HFFc6 (cell line): ENCODE measurements around the gene RAB25. TPM values are rescaled to one million over a fixed set of nuclear protein-coding genes. Genes with fewer than 3 reads are reported as not detected.
"Not testable (repeated sequence)": the region's sequence is repeated elsewhere in the genome, so short reads cannot be mapped to it uniquely, and the experiment has no call there.

Source experiments
- DNase-seq: peaks from one replicate; pipeline ENCODE4 v3.0.0-alpha.2; 2018
- H3K27ac Mint-ChIP-seq: 2 replicates; pipeline ENCODE4 v1.8.0; 2020; ENCODE audit warnings: mild to moderate bottlenecking, mixed read lengths
- H3K27me3 Mint-ChIP-seq: 2 replicates; pipeline ENCODE4 v1.8.0; 2021; ENCODE audit warnings: mild to moderate bottlenecking, moderate library complexity, mixed read lengths; ENCODE audit not compliant: insufficient read depth
- H3K36me3 Mint-ChIP-seq: 2 replicates; pipeline ENCODE4 v1.8.0; 2021; ENCODE audit warnings: low read depth, mixed read lengths
- H3K4me1 Mint-ChIP-seq: 2 replicates; pipeline ENCODE4 v1.8.0; 2020; ENCODE audit warnings: low read depth, mixed read lengths
- H3K4me3 Mint-ChIP-seq: 2 replicates; pipeline ENCODE4 v1.8.0; 2020; ENCODE audit warnings: mild to moderate bottlenecking, moderate library complexity, mixed read lengths
- H3K9me3 Mint-ChIP-seq: 2 replicates; pipeline ENCODE4 v1.8.0; 2020; ENCODE audit warnings: mild to moderate bottlenecking, mixed read lengths
- CTCF ChIP-seq: fragments of 200-600 bp; sonication (generic); IDR thresholded peaks from 2 replicates; pipeline ENCODE4 v1.5.0; 2021; ENCODE audit warnings: antibody characterized with exemption, mild to moderate bottlenecking
- total RNA-seq, 6 experiments: library from RNA; stranded (reverse); fragmentation: NEBNext Ultra II Directional; extraction: Animal tissue kit (Norgen Biotek cat#: 25700); gene quantifications; 2 replicates in 1 of 6; 3 replicates in 5 of 6; pipeline ENCODE4 v1.2.3, GENCODE V29; 2021

The RAB25 gene
- total RNA-seq, 6 experiments from 2014 or later: not detected

- Mint-ChIP-seq H3K27ac (peak overlapping the region; percentile 98), H3K4me1 (peaks cover 51% of the 10 kb centered on the region), H3K4me3 (peak overlapping the region; percentile 95), H3K27me3 (peaks cover 48% of the 10 kb centered on the region), H3K9me3 (peaks cover 17% of the 10 kb centered on the region), H3K36me3 (peaks cover 47% of the 10 kb centered on the region)
- no peak for TF ChIP-seq CTCF
- no peak for DNase-seq
These were observed 54.1 kb downstream of the RAB25 start for GRCh38 chr1:156114919-156115513.

- H3K4me1 Mint-ChIP-seq: peaks cover 59% of the 10 kb centered on the region
- peak overlapping the region; percentile 95 for H3K4me3 Mint-ChIP-seq
- peak overlapping the region; percentile 98 for H3K27ac Mint-ChIP-seq
- peaks cover 55% of the 10 kb centered on the region for H3K27me3 Mint-ChIP-seq
- no peak for TF ChIP-seq CTCF
- peaks cover 54% of the 10 kb centered on the region for H3K36me3 Mint-ChIP-seq
- peak; percentile 57 for DNase-seq
- peaks cover 17% of the 10 kb centered on the region for H3K9me3 Mint-ChIP-seq
These were observed 54.8 kb downstream of the RAB25 start for GRCh38 chr1:156115514-156116374.

- Mint-ChIP-seq H3K4me1 (peaks cover 65% of the 10 kb centered on the region), H3K36me3 (peaks cover 64% of the 10 kb centered on the region), H3K9me3 (peaks cover 25% of the 10 kb centered on the region), H3K4me3 (peak overlapping the region; percentile 95), H3K27ac (peak overlapping the region; percentile 98), H3K27me3 (peaks cover 65% of the 10 kb centered on the region)
- DNase-seq: not testable (repeated sequence)
These were observed 55.8 kb downstream of the RAB25 start for GRCh38 chr1:156116731-156117130.

- peaks cover 65% of the 10 kb centered on the region for H3K4me1 Mint-ChIP-seq
- DNase-seq: no peak
- peak overlapping the region; percentile 95 for H3K4me3 Mint-ChIP-seq
- H3K27me3 Mint-ChIP-seq: peaks cover 70% of the 10 kb centered on the region
- peaks cover 29% of the 10 kb centered on the region for H3K9me3 Mint-ChIP-seq
- H3K27ac Mint-ChIP-seq: peak overlapping the region; percentile 98
- no peak for TF ChIP-seq CTCF
- peaks cover 70% of the 10 kb centered on the region for H3K36me3 Mint-ChIP-seq
These were observed 56.6 kb downstream of the RAB25 start for GRCh38 chr1:156117414-156118176.

GRCh38 chr1:156118177-156118868 lies 57.4 kb downstream of the RAB25 start:
- Mint-ChIP-seq H3K9me3 (peaks cover 33% of the 10 kb centered on the region), H3K4me1 (peaks cover 65% of the 10 kb centered on the region), H3K36me3 (peaks cover 76% of the 10 kb centered on the region), H3K27ac (peak overlapping the region; percentile 98), H3K27me3 (peaks cover 77% of the 10 kb centered on the region), H3K4me3 (peak overlapping the region; percentile 95)
- no peak for TF ChIP-seq CTCF
- no peak for DNase-seq
